WERI-Rb-1 (cell line): ENCODE data around the gene CLDND2.

Source experiments
- DNase-seq: peaks from one replicate; pipeline ENCODE4 v3.0.0-alpha.2; 2020
- H3K27ac ChIP-seq: fragments of 250-450 bp; sonication (Bioruptor Pico); 2 replicates; pipeline ENCODE4 v1.5.1; 2020; ENCODE audit warnings: mild to moderate bottlenecking, moderate library complexity
- H3K27me3 ChIP-seq: fragments of 250-450 bp; sonication (Bioruptor Pico); 2 replicates; pipeline ENCODE4 v1.5.1; 2021; ENCODE audit warnings: mild to moderate bottlenecking, low read depth, moderate library complexity; ENCODE audit not compliant: insufficient read depth, severe bottlenecking
- H3K36me3 ChIP-seq: fragments of 250-450 bp; sonication (Bioruptor Pico); 2 replicates; pipeline ENCODE4 v1.5.1; 2020; ENCODE audit warnings: mild to moderate bottlenecking, moderate library complexity
- H3K4me3 ChIP-seq: 2 replicates; pipeline ENCODE4 v1.5.1; 2011; ENCODE audit warnings: low read depth, mild to moderate bottlenecking, control low read depth, low read length
- H3K9me3 ChIP-seq: fragments of 250-450 bp; sonication (Bioruptor Pico); 2 replicates; pipeline ENCODE4 v1.5.1; 2021; ENCODE audit warnings: mild to moderate bottlenecking, moderate library complexity; ENCODE audit not compliant: severe bottlenecking
- CTCF ChIP-seq: IDR thresholded peaks from 2 replicates; pipeline ENCODE4 v1.5.1; 2011; ENCODE audit warnings: low read depth, mild to moderate bottlenecking, control low read depth, inconsistent platforms, low read length

CLDND2 gene

DNA sequence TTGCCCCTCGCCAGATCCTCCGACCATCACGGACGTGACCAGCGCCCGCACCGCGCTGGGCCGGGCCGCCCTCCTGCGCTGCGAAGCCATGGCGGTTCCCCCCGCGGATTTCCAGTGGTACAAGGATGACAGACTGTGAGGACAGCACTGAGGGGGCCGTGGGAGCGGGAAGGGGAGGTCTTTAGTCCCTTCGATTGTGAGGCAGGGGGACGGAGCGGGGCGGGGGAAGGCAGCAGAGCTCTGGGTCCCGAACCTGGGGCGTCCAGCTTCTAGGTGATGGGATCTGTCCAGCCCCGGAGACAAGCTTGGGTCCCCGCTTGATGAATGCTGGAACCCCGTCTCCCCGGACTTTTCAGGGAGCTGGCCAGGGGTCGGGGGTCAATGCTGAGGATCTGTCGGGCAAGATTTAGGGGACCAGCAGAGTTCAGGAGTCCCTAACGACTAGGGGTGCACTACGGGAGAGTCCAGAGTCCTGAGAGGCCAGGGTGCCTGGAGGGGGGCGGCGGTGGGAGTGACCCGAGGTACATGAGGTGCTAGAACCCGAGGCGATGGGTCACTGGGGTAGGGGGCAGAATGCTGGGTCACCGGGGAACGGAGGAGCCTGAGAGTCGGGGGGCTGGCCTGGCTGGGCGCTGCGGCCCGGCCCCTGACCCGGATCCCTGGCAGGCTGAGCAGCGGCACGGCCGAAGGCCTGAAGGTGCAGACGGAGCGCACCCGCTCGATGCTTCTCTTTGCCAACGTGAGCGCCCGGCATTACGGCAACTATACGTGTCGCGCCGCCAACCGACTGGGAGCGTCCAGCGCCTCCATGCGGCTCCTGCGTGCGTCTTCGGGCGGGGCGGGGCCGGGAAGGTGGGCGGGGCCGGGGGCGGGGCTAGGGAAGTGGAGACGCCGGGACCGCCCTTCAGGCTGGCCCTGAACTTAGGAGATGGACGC is 41.5 kb downstream of the CLDND2 start:
- Histone ChIP-seq H3K4me3 (no peak overlapping the region), H3K9me3 (no peaks in the 10 kb centered on the region), H3K27ac (no peak overlapping the region), H3K36me3 (no peaks in the 10 kb centered on the region), H3K27me3 (peaks cover 8% of the 10 kb centered on the region)
- TF ChIP-seq CTCF = no peak
- DNase-seq = no peak

DNA sequence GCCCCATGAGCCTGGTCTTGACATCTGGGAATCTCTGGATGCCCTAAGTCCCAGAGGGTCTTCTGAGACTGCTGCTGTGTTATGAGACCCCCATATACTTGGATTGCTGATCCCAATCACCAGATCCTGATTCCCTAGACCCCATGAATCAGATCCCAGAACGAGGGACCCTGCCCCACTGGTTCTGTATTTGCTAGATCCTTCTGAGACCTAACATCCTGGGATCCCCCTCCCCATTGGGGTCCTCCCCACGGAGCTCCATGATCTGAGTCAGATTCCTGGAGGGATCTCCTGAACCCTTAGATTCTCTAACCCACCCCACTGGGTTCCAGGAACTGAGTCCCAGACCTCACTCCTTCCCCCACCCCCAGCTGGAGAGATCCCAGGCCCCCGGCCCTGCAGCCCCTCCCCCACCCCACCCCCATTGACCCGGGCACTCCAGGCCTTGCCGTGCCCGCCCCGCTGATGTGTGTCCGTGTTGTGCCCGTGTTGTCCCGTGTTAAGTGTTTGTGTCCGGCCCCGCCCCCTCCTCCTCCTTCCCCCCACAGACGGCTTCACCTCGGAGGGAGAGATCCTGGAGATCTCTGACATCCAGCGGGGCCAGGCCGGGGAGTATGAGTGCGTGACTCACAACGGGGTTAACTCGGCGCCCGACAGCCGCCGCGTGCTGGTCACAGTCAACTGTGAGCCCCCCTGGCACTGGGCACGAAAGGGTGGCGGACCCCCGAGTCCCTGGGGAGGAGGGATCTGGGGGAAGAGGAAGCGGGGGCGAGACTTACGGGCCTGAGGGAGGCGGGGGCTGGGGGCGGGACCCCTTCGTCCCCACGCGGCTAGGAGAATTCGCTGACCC is 42.4 kb downstream of the CLDND2 start:
- no peak overlapping the region for H3K27ac ChIP-seq
- peaks cover 13% of the 10 kb centered on the region for H3K27me3 ChIP-seq
- TF ChIP-seq CTCF = no peak
- no peaks in the 10 kb centered on the region for H3K9me3 ChIP-seq
- H3K36me3 ChIP-seq = no peaks in the 10 kb centered on the region
- H3K4me3 ChIP-seq = no peak overlapping the region
- no peak for DNase-seq

- no peak for DNase-seq
- TF ChIP-seq CTCF = no peak
- peaks cover 13% of the 10 kb centered on the region for H3K27me3 ChIP-seq
These were observed 43.4 kb downstream of the CLDND2 start for GRCh38 chr19:51325161-51325976.

GRCh38 chr19:51324167-51324481 is 44.7 kb downstream of the CLDND2 start:
- Histone ChIP-seq H3K36me3 (no peaks in the 10 kb centered on the region), H3K4me3 (no peak overlapping the region), H3K27me3 (peaks cover 13% of the 10 kb centered on the region), H3K27ac (no peak overlapping the region), H3K9me3 (no peaks in the 10 kb centered on the region)
- no peak for DNase-seq
- no peak for TF ChIP-seq CTCF

More at GRCh38 chr19:51325161-51325976, 43.4 kb downstream of the CLDND2 start:
- Histone ChIP-seq H3K9me3 (no peaks in the 10 kb centered on the region), H3K27ac (no peak overlapping the region), H3K36me3 (no peaks in the 10 kb centered on the region), H3K4me3 (no peak overlapping the region)

- no peaks in the 10 kb centered on the region for H3K36me3 ChIP-seq
- DNase-seq = no peak
- peaks cover 13% of the 10 kb centered on the region for H3K27me3 ChIP-seq
- no peak for TF ChIP-seq CTCF
- no peak overlapping the region for H3K4me3 ChIP-seq
- no peak overlapping the region for H3K27ac ChIP-seq
- no peaks in the 10 kb centered on the region for H3K9me3 ChIP-seq
These were observed 45.2 kb downstream of the CLDND2 start for GRCh38 chr19:51323481-51324166.
